ENCODE measurements around the gene TEX35. TPM values are rescaled to one million over a fixed set of nuclear protein-coding genes. Genes with fewer than 3 reads are reported as not detected.
A peak's percentile ranks its signal among the peaks of the same experiment; 100 is the strongest.

The TEX35 gene
- total RNA-seq, 1 donor from 2014 or later = not detected

GRCh38 chr1:178563099-178563820 is 50.4 kb downstream of the TEX35 start:
- Histone ChIP-seq H3K36me3 (ENCODE audit: insufficient read depth, low read length) (no peaks in the 10 kb centered on the region), H3K4me1 (ENCODE audit: insufficient read depth, low read length) (peaks cover 2% of the 10 kb centered on the region), H4K20me1 (ENCODE audit: insufficient read depth, low read length) (no peaks in the 10 kb centered on the region), H3K4me2 (ENCODE audit: low read length) (no peak overlapping the region), H3K9ac (ENCODE audit: low read length) (no peak overlapping the region), H3K4me3 (ENCODE audit: insufficient read depth, low read depth, low read length) (no peak overlapping the region), H2AFZ (ENCODE audit: low read depth, low read length) (no peak overlapping the region), H3K27me3 (ENCODE audit: insufficient read depth, low read length) (no peaks in the 10 kb centered on the region), H3K79me2 (ENCODE audit: insufficient read depth, low read length) (no peaks in the 10 kb centered on the region), H3K9me3 (ENCODE audit: insufficient read depth, low read depth, low read length) (no peaks in the 10 kb centered on the region), H3K27ac (ENCODE audit: low read depth, low read length) (no peak overlapping the region)
- DNase-seq (ENCODE audit: low read depth) (no peak), FAIRE-seq (no peak)
- H3K27me3 Mint-ChIP-seq (ENCODE audit: low read depth, unreplicated experiment) = no peaks in the 10 kb centered on the region
- no peak for TF ChIP-seq CTCF (IDR thresholded peaks at IDR 0.05; ENCODE audit: insufficient read depth, low read depth, low read length)
- no peak for TF ChIP-seq EZH2 (IDR thresholded peaks at IDR 0.05; ENCODE audit: insufficient read depth, low read length)
- H3K4me3 Mint-ChIP-seq (ENCODE audit: unreplicated experiment) = no peak overlapping the region
- peak overlapping the region; percentile 1 for H3K27ac Mint-ChIP-seq (ENCODE audit: unreplicated experiment)
- no peaks in the 10 kb centered on the region for H3K36me3 Mint-ChIP-seq (ENCODE audit: low read depth, unreplicated experiment)
- peaks cover 10% of the 10 kb centered on the region for H3K9me3 Mint-ChIP-seq (ENCODE audit: unreplicated experiment)
- H3K4me1 Mint-ChIP-seq (ENCODE audit: low read depth, unreplicated experiment) = peaks cover 5% of the 10 kb centered on the region

- Mint-ChIP-seq H3K4me1 (ENCODE audit: low read depth, unreplicated experiment) (peaks cover 3% of the 10 kb centered on the region), H3K27me3 (ENCODE audit: low read depth, unreplicated experiment) (no peaks in the 10 kb centered on the region), H3K9me3 (ENCODE audit: unreplicated experiment) (peaks cover 10% of the 10 kb centered on the region), H3K27ac (ENCODE audit: unreplicated experiment) (no peak overlapping the region), H3K36me3 (ENCODE audit: low read depth, unreplicated experiment) (no peaks in the 10 kb centered on the region), H3K4me3 (ENCODE audit: unreplicated experiment) (no peak overlapping the region)
- DNase-seq (ENCODE audit: low read depth) = peak; percentile 38
- H3K79me2 ChIP-seq (ENCODE audit: insufficient read depth, low read length) = no peaks in the 10 kb centered on the region
- H3K27me3 ChIP-seq (ENCODE audit: insufficient read depth, low read length) = no peaks in the 10 kb centered on the region
- H3K9ac ChIP-seq (ENCODE audit: low read length) = no peak overlapping the region
- H3K4me3 ChIP-seq (ENCODE audit: insufficient read depth, low read depth, low read length) = no peak overlapping the region
- no peak for TF ChIP-seq EZH2 (IDR thresholded peaks at IDR 0.05; ENCODE audit: insufficient read depth, low read length)
- TF ChIP-seq CTCF (IDR thresholded peaks at IDR 0.05; ENCODE audit: insufficient read depth, low read depth, low read length) = no peak
- FAIRE-seq = no peak
- H3K36me3 ChIP-seq (ENCODE audit: insufficient read depth, low read length) = no peaks in the 10 kb centered on the region
- H4K20me1 ChIP-seq (ENCODE audit: insufficient read depth, low read length) = no peaks in the 10 kb centered on the region
- no peak overlapping the region for H2AFZ ChIP-seq (ENCODE audit: low read depth, low read length)
- H3K27ac ChIP-seq (ENCODE audit: low read depth, low read length) = no peak overlapping the region
- no peak overlapping the region for H3K4me2 ChIP-seq (ENCODE audit: low read length)
- no peaks in the 10 kb centered on the region for H3K9me3 ChIP-seq (ENCODE audit: insufficient read depth, low read depth, low read length)
- H3K4me1 ChIP-seq (ENCODE audit: insufficient read depth, low read length) = no peaks in the 10 kb centered on the region
Measured at GRCh38 chr1:178564086-178564782, 51.3 kb downstream of the TEX35 start.

DNA sequence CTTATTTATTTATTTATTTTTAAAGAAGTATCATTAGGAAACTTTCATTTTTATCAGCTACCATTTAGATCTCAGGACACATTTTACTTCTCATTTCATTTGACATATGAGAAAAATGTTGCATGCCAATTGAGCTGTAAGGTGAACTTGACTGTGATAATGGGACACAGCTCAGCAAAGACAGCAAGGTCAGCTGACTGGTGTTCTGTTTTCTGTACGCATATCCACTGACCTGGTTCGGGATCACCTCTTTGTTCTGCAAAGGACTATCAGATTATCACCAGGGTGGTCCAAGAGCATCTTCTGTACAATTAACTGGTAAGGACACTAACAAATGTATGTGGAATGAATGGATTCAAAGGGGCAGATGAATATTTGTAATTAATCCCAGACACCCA is 51.9 kb downstream of the TEX35 start:
- H3K9me3 Mint-ChIP-seq (ENCODE audit: unreplicated experiment) = peaks cover 10% of the 10 kb centered on the region
- no peaks in the 10 kb centered on the region for H3K27me3 Mint-ChIP-seq (ENCODE audit: low read depth, unreplicated experiment)
- H3K4me1 ChIP-seq (ENCODE audit: insufficient read depth, low read length) = no peaks in the 10 kb centered on the region
- H3K36me3 Mint-ChIP-seq (ENCODE audit: low read depth, unreplicated experiment) = no peaks in the 10 kb centered on the region
- H3K27me3 ChIP-seq (ENCODE audit: insufficient read depth, low read length) = no peaks in the 10 kb centered on the region
- no peaks in the 10 kb centered on the region for H3K79me2 ChIP-seq (ENCODE audit: insufficient read depth, low read length)
- no peak overlapping the region for H3K4me3 Mint-ChIP-seq (ENCODE audit: unreplicated experiment)
- H3K27ac ChIP-seq (ENCODE audit: low read depth, low read length) = no peak overlapping the region
- no peak overlapping the region for H2AFZ ChIP-seq (ENCODE audit: low read depth, low read length)
- FAIRE-seq (no peak), DNase-seq (ENCODE audit: low read depth) (no peak)
- TF ChIP-seq EZH2 (IDR thresholded peaks at IDR 0.05; ENCODE audit: insufficient read depth, low read length) = no peak
- no peak for TF ChIP-seq CTCF (IDR thresholded peaks at IDR 0.05; ENCODE audit: insufficient read depth, low read depth, low read length)
- H3K27ac Mint-ChIP-seq (ENCODE audit: unreplicated experiment) = no peak overlapping the region
- no peak overlapping the region for H3K4me3 ChIP-seq (ENCODE audit: insufficient read depth, low read depth, low read length)
- no peak overlapping the region for H3K4me2 ChIP-seq (ENCODE audit: low read length)
- H3K4me1 Mint-ChIP-seq (ENCODE audit: low read depth, unreplicated experiment) = peaks cover 1% of the 10 kb centered on the region
- H3K9ac ChIP-seq (ENCODE audit: low read length) = no peak overlapping the region
- no peaks in the 10 kb centered on the region for H3K9me3 ChIP-seq (ENCODE audit: insufficient read depth, low read depth, low read length)
- no peaks in the 10 kb centered on the region for H4K20me1 ChIP-seq (ENCODE audit: insufficient read depth, low read length)
- no peaks in the 10 kb centered on the region for H3K36me3 ChIP-seq (ENCODE audit: insufficient read depth, low read length)
